NOMO-1 treated with DMSO at 0.1 percent for 48 hours (cell line): Measurements from ENCODE around the gene RGL1.

ENCODE experiments used
- DNase-seq: peaks from one replicate; lab custom pipeline; 2025; ENCODE audit not compliant: unreplicated experiment; lab: John Stamatoyannopoulos, UW

The RGL1 gene

DNA sequence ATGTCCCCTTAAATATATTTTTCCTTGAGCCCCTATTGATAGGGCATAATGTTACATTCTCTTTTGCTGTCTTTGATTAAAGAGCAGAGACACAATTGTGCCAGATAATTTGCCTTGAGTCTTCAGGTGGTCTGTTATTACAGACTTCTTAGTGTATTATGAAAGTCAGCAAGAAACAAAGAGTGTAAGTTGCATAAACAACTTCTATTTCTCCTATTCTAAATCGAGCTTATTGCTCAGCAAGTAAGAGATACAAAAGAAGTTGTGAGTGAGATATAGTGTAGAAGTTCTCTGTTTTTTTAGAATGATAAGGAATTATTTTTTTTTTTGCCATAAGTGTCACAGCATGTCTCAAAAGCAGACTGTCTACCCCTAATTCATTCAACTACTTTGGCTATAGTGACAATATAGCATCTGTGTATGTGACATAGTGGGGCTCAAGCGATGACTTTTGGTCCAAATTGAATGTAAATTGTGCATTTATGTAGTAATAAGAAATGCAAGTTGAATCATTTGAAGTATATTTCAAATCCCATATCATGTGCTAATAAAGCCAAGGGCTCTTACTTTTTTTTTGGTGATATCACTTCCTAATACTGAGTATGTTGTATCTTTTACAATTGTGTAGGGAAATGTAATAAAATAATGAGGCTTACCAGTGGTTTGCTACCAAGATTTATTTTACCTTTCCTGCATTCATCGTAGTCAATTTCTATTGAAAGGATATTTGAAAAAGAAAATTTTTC lies 81.3 kb downstream of the RGL1 start:
- DNase-seq: no peak

DNA sequence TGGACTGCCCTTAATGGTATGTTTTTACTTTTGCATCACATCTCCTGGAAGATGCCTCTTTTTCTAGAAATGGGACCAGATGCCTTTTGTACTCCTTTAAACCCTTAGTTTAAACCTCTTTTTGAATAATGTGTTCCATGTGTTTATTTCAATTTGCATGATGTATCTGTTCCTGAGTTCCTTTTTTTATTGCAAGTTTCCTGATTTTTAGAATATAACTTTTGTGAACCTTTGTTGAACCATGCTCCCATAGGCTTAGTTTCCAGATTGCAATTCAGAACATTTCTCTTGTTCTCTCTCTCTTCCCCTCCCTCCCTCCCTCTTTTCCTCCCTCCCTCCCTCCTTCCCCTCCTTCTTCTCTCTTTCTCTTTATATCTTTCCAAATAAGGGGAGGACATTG lies 81.9 kb downstream of the RGL1 start:
- DNase-seq: no peak

DNA sequence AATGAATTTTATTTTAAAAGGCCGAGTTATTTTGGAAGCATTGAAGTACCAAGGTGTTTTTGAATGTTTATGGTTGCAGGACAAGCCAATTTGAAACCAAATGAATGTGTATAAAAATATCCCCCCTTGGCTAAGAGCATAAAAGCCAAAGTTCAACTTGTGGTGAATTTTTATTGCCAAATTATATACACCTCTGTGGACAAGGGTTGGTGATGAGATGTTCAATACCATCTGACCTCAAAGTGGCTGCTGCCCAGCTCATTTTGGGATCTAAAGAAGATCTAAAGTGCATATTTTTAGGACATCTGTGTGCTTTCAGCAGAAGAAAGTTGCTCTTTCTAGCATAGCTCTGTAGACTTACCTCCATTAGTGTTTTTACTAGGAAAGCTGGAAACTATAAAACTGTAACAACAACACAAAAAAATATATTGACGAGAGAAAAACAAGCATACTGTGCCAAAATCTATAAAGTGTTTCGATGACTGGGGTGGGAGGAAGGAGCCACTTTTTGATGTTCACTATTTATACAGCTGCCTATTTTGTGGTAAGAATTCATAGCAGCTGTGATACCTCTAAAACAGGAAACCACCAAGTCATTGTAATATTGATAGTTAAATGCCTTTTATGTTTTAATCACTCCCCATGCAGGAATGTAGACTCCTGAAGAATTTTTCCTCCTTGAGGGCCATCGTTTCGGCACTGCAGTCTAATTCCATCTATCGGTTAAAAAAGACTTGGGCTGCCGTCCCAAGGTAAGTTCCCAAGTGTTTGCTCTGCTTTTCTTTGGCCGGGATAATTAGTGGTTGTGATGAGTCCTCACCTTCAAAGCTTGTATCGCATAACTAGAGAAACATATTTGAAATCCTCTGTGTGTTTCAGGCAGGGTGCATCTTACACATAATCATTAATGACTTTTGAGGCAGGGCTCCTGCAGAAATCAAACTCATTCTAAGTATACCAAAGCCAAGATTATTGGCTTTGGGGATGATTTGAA lies 83.2 kb downstream of the RGL1 start:
- peak; percentile 7 for DNase-seq

DNA sequence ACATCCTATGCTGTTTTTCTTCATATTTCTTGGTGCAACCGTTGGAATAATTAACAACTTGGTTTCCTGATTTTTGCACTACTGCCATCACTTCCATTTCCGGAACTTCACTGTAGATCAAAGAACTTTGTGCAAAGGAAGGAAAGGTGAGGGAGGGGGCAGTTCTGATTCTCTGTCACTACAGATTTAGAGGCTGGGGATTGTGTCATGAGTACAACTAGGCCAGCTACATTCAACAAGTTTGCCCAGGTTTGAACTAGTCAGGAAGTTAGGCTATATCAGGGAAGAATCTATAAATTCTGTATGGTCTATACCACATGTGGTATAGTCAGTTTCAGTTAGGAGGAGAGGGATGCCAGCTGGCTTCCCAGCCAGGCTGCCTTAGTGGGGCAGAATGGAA lies 84.2 kb downstream of the RGL1 start:
- DNase-seq: no peak

DNA sequence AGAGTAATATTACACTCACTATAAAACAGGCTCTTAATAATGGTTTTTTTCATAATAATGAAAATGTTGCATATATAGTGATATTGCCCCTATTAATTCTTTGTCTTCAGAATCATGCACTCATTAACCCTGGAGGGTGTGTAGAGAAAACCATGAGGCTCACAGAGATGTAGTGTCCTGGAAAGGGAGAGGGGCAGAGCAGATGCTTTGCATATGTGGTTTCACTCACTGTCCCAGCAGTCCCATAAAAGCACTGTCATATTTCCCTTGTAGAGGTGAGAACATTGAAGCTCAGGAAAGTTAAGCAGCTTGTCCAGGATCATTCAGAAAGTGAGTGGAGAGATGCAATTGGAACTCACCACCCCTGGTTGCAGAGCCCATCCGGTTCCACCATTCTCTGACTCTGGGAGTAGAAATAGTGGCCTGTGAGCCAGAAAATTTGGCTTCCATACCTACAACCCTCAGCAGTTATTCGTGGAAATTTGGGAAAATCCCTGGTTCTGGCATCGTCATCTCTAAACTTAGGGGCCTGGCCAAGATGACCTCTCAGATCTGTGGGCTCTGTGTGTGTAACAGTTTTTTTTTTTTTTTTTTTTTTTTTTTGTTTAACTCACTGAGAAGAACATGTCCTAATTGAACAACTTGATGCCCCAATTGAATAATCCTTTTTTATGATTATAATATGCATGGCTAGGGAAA lies 86.4 kb downstream of the RGL1 start:
- no peak for DNase-seq

DNA sequence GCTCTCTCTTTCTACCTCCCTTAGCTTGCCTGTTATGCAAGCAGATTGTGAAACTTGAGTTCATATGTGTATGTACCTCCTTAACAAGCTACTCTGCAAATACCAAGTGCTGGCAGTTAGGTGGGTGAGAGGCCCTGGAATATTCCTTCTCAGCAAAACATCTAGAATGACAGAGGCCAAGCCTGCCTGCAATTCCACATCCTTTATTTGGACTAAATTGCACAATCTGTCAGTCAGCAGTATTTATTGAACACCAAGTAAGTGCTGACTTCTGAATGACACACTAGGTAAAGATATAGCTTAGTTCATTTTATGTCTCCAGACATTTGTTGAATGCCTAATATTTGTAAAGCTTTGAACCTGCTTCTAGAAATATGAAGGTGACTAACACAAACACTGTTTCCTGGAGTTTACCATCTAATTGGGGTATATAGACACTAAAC lies 87.5 kb downstream of the RGL1 start:
- peak; percentile 72 for DNase-seq

DNA sequence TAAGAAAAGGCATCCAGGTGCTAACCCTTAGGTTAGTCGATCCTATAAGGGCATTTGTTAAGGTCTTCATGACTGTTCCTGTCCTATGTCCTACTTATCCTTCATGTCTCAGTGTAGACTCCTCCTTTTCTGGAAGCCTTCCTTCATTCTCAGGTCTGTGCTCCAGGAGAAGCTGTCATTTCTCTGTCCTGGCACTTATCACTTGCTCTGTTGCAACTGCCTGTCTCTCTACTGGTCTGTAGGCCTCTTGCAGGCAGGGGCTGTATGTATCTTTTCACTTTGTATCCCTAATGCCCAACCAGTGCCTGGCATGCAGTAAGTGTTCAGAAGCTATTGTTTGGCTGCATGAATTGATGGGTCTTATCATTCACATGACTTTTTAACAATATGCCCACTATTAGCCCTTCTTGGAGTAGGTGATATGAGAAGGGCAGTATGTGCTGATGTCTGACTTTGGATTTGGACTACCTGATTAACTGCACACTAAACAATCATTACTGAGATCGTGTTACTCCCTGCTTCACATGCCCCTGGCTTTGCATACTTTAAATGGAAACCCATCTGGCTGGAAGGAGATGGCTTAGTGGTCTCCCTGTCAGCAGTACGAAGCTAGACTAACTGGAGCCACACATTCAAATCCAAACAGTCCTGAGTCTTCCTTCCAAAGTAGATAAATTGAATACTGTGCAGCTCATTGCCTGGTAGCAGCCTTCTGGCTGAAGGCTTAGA lies 88.8 kb downstream of the RGL1 start:
- DNase-seq: no peak

DNA sequence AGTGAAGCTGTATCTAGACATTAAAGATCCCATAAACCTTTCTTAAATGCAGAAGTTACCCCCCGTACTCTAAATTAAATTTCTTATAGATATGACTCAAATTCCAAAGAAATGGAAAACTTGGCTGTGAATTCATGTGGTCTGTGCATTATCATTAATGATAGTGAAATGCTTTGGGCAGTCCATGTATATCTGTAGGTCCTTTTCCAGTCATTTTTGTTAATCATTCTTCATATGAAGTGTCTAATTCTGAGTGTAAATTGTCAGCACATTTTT lies 89.3 kb downstream of the RGL1 start:
- DNase-seq: no peak

DNA sequence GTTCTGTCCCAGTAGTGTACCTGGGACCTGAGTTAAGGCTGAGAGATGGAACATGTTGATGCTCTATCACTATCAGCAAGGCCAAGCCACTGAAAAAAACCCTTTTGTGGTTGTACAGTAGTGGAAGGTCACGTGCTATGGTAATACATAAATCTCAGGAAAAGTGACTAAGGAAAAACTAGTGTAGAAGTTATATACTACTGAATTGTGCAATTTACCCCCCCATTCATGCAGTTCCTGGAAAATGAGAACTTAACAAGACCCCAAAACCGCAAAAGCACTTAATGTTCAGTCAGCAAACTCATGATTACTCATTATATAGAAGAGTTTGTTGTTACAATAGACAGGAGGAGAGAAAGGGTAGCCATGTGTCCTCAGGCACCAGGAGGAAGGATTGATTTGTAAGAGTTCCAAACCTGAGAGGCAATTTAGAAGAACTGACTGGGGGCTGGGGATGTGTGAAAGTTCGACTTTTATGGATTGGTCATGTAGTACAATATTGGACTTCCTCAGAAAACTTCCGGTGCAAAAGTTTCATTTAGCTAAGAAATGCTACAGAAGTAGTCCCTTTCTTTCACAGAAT lies 91.6 kb downstream of the RGL1 start:
- peak; percentile 97 for DNase-seq

DNA sequence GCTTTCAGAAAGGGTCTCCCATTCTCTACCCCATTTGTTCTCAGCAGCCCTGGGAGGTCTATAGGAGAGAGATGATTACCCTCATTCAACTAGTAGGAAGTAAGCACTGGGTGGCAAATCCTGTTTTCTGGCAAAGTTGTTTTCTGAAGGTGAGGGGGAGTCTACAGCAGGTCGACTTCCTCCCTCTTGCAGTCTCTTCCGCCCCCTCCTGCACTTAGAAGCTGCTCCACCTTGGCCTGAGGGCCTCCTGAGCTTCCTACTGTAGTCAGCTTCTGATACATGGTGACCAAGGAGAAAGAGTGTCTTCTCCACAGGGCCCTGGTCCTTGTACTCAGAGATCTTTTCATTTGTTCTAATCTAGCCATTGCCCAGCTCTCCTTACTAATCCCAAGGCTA lies 93.1 kb downstream of the RGL1 start:
- no peak for DNase-seq

DNA sequence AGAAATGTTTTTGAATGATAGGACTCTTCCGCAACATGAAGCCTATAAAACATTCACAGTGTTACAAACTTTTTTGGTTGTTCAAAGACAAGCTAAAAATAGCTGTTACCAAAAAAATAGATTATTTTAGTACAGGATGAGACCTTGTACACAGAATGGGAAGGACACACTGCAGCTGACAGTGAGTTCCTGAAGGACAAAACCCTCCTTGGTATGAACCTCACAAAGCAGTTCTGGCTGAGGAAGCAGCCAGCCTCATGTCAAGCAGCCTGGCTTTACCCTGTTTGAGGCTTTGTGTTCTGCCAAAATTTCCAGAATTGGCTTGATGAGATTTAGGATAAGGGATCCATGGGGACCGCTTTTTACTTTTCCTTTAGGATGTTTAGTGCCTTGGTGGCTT lies 93.7 kb downstream of the RGL1 start:
- DNase-seq: no peak

DNA sequence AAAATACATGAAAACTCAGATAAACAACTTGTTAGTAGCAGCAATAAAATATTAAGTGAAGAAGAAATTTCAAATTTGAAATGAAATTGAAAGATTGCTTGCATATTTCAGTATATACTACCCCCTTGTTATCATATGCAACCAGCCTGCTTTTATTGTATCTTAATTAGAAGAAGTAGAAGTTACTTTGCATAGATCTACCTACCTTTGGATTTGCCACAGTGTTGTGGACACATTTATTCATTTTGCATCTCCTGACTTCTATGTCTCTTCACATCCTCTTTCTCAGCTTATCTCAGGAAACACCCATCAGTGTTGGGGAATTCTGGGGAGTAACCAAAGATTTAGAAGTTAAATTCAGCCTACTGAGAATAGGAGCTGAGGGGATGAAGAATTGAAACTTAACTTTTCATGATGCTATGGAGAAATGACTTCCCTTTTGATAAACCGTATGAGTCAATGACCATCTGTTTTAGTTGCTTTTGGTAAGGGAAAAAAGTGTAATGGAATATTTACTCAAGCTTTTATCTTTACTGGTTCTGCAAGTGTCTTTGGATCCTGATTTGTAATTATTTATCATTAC lies 96.9 kb downstream of the RGL1 start:
- DNase-seq: peak; percentile 76

DNA sequence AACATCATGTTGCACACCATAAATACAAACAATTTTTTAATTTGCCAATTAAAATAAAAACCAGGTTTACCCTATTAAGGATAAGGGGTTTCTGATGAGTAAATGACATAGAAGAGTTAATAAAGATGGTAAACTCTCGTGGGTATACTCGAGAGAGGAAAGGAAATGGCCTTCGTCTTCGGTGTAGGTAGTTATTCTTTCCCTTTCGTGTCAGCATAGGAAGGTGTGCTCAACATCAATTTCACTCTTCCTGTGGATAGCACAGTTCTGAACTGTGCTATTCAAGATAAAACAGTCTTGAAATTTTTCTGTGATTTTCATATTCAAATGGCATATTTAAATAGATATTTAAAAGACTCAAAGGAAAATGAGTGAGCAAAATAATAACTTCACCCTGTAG lies 98.2 kb downstream of the RGL1 start:
- no peak for DNase-seq

DNA sequence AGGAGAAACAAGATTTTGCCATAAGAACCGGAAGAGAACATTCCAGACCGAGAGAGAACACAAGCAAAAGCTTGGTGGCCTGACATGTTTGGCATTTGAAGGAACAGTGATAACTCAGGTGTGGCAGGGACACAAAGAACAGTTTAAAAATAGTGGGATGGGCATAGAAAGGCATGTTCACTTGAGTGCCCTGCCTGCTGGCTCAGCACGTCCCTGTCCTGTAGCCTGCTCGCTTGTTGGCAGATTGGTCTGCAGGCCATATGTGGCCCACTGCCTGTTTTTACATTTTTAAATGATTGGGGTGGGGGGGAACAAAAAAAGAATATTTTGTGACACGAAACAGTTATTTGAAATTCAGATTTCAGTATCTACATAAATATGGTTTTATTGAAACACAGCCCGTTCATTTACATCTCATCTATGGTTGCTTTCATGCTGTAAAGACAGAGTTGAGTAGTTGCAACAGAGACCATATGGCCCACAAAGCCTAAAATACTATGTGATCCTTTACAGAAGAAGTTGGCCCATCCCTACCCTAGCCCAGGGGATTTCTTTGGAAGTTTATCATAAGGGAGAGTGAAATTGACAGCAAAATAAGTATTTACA lies 100.7 kb downstream of the RGL1 start:
- no peak for DNase-seq

DNA sequence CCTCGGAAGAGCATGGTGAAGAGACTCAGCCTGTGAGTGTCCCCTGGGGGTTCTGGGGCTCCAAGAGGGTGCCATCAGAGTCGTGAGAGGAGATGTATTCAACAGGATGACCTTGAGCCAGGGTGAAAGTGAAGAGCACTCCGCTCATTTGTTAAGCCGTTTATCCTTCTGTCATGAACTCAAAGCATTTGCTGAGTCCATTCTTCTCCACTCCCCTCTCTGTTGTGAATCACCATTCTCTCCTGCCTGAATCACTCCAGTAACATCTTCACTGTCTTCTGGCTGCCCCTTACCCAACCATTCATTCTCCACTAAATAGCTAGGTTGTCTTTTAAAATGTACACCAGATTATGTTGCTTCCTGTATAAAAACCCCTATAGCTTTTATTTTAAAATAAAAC lies 102.2 kb downstream of the RGL1 start:
- no peak for DNase-seq

DNA sequence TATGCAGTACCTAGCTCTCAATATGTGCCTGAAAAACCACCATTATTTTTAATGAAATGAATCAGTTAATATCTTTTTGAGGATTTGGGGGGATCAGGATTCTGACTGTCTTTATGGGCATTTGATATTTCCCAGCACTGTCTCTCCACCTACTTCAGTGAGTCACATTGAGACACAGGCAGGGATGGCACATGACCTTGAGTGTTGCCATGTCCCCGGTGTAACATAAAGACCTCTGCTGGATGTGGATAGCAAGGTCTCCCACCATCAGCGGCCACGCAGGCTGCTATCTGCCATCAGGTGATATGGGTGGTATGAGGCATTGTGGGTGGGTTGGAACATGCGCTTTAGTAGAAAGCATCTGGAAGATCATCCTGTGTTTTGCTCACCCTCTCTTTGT lies 103.2 kb downstream of the RGL1 start:
- DNase-seq: no peak

DNA sequence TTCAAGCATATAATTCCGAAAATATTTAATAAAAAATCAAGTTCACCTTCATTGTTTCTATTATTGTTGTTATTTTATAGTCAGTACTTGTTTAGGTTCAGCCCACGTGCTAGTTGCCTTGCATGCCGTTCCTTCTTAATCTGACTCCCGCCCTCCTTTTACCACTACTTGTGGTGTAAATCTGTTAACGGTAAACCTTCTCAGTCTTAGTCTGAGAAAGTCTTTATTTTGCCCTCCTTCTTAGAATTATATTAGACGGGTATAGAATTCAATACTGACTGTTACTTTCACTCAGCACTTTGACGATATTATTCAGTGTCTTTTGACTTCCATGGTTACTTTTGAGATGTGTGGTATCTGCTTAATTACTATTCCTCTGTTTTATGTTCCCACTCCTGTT lies 104.8 kb downstream of the RGL1 start:
- no peak for DNase-seq

DNA sequence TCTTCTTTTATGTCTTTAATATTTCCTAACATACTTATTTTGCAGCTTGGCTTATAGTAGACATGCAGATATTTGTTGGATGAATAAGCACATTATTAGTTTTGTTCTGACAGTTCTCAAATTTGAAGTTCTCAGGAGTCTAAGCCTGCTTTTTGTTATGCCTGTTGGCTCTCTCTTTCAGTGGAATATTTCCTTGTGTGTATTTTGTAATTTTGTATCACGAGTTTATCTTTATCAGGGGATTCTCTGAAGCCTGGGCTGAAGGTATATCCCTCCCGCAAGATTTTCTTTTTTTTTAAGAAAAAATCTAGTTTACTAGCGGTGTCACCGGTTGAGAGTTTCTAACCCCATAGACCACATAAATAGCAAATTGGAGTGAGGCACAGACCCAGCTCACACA lies 105.9 kb downstream of the RGL1 start:
- DNase-seq: no peak

DNA sequence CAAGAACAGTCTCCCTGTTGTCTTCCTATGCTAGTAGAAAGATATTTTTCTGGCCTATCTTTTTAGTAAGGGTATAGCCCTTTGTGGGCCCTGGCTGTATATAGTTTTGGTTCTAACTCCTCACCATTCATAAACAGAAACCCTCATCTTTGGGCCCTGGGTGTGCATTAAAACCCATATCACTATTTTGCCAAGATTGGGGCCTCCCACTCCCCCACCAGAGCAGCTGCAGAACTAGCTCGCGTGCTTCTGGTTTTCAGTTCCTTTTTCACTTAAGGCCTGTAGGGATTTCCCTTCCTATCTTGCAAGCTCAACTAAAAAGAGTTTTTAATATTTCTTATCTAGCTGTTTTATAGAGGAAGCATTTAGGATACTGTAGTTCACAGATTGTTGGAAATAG lies 106.4 kb downstream of the RGL1 start:
- peak; percentile 83 for DNase-seq

DNA sequence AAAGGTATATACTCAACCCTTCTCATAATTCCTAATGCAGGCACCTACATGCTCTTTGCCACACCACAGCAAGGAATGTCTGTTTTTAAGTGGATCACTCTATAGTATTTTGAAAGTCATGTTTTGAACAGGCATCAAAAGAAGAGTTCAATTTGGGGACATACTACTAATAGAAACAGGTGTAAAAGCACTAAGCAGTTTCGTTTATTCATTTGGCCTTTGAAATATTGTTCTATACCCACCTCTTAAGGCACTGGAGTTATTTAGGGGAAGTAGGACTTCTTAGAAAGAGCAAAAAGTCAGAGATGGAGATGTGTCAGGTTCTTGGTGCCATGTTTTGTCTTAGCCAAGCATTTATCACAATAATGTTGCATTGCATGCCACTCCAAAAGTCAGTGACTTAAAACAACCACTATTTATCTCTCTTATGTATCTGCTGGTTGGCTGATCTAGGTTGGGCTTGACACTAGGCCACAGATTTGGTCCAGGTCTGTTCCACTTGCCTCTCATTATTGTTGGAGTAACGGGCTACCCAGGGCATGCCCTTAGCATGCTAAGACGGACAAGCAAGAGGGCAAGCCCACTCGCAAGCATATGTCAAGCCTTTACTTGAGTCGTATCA lies 107.5 kb downstream of the RGL1 start:
- DNase-seq: no peak
